Right atrium auricular region (tissue), 2 donors: ENCODE data around the gene SLIT1. TPM values are rescaled to one million over a fixed set of nuclear protein-coding genes. Genes with fewer than 3 reads are reported as not detected.

Source experiments
- DNase-seq: peaks from one replicate; pipeline ENCODE4 v3.0.0-alpha.2; 2019; ENCODE audit warnings: low spot score
- H3K27ac ChIP-seq, 2 donors: fragments of 200-600 bp; sonication (generic); 1 replicate in 1 of 2; 2 replicates in 1 of 2; pipeline ENCODE4 v1.5.1; 2016 to 2019
- H3K27me3 ChIP-seq, 2 donors: fragments of 200-600 bp; sonication (generic); one replicate each; pipeline versions ENCODE4 v1.5.1 to v1.6.0; 2017 to 2019
- H3K36me3 ChIP-seq: fragments of 200-600 bp; sonication (generic); one replicate; pipeline ENCODE4 v1.5.1; 2016
- H3K4me1 ChIP-seq, 2 donors: fragments of 200-600 bp; sonication (generic); one replicate each; pipeline versions ENCODE4 v1.5.1 to v1.6.0; 2017 to 2019
- H3K4me3 ChIP-seq, 2 donors: fragments of 200-600 bp; sonication (generic); 1 replicate in 1 of 2; 2 replicates in 1 of 2; pipeline ENCODE4 v1.5.1; 2017 to 2019; ENCODE audit warnings: mild to moderate bottlenecking in 1 of 2, moderate library complexity in 1 of 2
- H3K9me3 ChIP-seq, 2 donors: fragments of 200-600 bp; sonication (generic); one replicate each; pipeline ENCODE4 v1.5.1; 2019
- total RNA-seq, 2 donors: library from RNA; depleted of rRNA; stranded (reverse); fragments of >200 nt; gene quantifications; one replicate each; pipeline ENCODE4 v1.1.0, GENCODE V29; 2016
- TF ChIP-seq, protein P1 (sequence below), 2 donors: fragments of 200-600 bp; sonication (generic); IDR thresholded peaks; one replicate each; pipeline ENCODE4 v1.5.1; 2019; ENCODE audit warnings: antibody characterized with exemption in 2 of 2

Gene SLIT1
- total RNA-seq, 2 donors from 2014 or later: not detected

DNA sequence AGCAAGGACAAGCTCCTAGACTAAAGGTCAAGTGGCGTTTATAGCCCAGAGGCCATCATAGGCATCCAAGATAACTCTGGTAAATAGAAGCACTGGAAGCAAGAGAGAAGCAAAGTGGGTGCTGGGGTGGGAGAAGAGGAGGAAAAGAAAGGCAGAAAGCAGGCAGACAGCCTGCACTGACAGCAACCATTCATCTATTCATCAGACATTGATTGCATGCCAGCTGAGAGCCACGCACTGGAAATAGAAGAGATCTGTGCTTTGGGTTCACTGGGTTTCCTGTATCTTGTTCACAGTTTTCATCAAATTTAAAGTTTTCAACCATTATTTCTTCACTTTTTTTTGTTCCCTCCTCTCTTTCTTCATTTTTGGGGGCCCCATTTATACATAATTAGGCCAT lies 4.7 kb upstream of the SLIT1 start:
- TF ChIP-seq, protein P1, sequence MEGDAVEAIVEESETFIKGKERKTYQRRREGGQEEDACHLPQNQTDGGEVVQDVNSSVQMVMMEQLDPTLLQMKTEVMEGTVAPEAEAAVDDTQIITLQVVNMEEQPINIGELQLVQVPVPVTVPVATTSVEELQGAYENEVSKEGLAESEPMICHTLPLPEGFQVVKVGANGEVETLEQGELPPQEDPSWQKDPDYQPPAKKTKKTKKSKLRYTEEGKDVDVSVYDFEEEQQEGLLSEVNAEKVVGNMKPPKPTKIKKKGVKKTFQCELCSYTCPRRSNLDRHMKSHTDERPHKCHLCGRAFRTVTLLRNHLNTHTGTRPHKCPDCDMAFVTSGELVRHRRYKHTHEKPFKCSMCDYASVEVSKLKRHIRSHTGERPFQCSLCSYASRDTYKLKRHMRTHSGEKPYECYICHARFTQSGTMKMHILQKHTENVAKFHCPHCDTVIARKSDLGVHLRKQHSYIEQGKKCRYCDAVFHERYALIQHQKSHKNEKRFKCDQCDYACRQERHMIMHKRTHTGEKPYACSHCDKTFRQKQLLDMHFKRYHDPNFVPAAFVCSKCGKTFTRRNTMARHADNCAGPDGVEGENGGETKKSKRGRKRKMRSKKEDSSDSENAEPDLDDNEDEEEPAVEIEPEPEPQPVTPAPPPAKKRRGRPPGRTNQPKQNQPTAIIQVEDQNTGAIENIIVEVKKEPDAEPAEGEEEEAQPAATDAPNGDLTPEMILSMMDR (IDR thresholded peaks at IDR 0.05): no peak

DNA sequence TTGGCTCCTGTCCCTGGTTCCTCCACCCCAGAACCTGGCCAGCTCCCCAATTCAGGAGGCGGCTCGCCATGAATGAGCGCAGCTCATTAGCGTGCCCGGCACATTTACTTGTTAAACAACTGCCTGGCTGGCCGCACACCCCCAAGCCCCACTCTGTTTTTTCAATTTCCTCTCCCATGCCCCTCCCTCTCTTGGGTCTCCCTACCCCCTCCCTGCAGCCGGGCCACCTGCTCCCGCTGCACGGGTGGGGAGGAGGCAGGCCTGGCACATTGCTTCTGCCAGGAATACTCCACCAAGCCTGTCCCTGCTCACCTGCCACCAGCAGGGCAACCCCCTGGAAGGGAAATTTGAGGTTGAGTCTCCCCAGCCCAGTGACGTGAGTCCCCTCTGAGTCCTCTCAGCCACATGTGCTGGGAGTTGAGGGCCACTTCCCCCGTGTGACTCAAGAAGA lies 2.5 kb upstream of the SLIT1 start:
- H3K4me1 ChIP-seq: peaks cover 0 to 12% of the 10 kb centered on the region in 2 donors
- no peaks in the 10 kb centered on the region for H3K36me3 ChIP-seq
- no peak for DNase-seq
- TF ChIP-seq, protein P1 (IDR thresholded peaks at IDR 0.05): no peak
- no peaks in the 10 kb centered on the region for H3K9me3 ChIP-seq
- no peak overlapping the region for H3K4me3 ChIP-seq
- H3K27ac ChIP-seq: no peak overlapping the region
- H3K27me3 ChIP-seq: peaks cover 0 to 7% of the 10 kb centered on the region in 2 donors

More for the DNA sequence above, 4.7 kb upstream of the SLIT1 start:
- Histone ChIP-seq H3K36me3 (no peaks in the 10 kb centered on the region), H3K27ac (no peak overlapping the region), H3K4me3 (no peak overlapping the region), H3K4me1 (peaks cover 0 to 8% of the 10 kb centered on the region in 2 donors), H3K27me3 (peaks cover 0 to under 1% of the 10 kb centered on the region in 2 donors), H3K9me3 (no peaks in the 10 kb centered on the region)
- DNase-seq: no peak

DNA sequence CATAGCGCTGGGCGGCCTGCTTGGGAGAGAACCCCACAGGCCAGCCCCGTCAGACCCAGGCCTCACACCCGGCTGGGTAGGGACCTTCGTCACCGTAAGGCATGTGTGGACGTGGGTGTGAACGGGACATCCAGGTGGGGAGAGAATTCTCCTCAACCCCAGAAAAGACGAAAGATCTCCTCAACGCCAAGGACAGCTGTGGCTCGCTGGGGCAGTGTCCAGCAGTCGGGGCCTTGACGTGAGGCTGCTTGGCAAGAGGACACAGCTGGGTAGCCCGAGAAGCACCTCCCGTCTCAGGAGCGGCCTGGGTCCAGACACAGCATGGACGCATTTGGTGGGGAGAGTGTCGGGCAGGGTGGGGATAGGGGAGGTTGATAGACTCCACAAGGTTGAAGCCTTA lies 1.2 kb upstream of the SLIT1 start:
- peaks cover 0 to 7% of the 10 kb centered on the region in 2 donors for H3K27me3 ChIP-seq
- no peak overlapping the region for H3K4me3 ChIP-seq
- H3K27ac ChIP-seq: no peak overlapping the region
- DNase-seq: no peak
- TF ChIP-seq, protein P1 (IDR thresholded peaks at IDR 0.05): no peak
- peaks cover 0 to 12% of the 10 kb centered on the region in 2 donors for H3K4me1 ChIP-seq
- no peaks in the 10 kb centered on the region for H3K36me3 ChIP-seq
- no peaks in the 10 kb centered on the region for H3K9me3 ChIP-seq

DNA sequence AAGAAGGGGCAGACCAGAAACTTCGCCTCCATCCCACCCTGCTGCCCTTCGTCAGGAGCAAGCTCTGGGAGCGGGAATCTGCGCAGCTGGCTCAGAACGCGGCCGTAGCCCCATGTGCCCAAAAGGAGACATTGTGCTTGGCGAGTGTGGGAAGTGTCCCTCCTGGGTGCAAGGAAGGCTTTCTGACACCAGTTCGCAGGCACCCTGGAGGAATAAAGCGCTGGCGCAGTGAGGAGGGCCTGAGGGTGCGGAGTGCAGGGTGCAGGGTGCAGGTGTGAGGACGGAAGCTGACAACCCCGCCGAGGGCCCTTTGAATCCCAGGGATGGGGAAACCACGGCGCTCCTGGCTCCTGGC lies 811 bp downstream of the SLIT1 start:
- Histone ChIP-seq H3K27me3 (peaks cover 0 to 7% of the 10 kb centered on the region in 2 donors), H3K27ac (no peak overlapping the region), H3K9me3 (no peaks in the 10 kb centered on the region), H3K4me1 (peaks cover 0 to 12% of the 10 kb centered on the region in 2 donors), H3K4me3 (no peak overlapping the region), H3K36me3 (no peaks in the 10 kb centered on the region)
- TF ChIP-seq, protein P1 (IDR thresholded peaks at IDR 0.05): no peak
- no peak for DNase-seq

DNA sequence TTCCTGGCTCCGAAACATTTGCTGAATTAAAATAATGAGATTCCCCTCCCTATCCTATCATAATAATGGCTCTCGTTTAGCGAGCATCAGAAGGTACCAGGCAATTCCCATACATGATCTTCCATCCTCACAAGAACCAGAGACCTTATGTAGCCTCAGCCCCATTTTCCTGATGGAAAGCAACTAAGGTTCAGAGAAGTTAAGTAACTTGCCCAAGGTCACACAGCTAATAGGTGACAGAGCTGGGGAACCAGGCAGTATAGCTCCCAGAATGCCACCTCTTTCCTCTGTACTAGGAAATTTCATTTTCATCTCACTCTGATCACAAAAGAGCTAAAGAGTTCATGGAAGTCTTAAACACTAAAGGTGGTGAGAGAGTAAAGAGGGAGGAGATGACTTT lies 2.4 kb downstream of the SLIT1 start:
- Histone ChIP-seq H3K4me1 (peaks cover 0 to 12% of the 10 kb centered on the region in 2 donors), H3K4me3 (no peak overlapping the region), H3K27ac (no peak overlapping the region), H3K27me3 (peaks cover 0 to 7% of the 10 kb centered on the region in 2 donors), H3K9me3 (no peaks in the 10 kb centered on the region), H3K36me3 (no peaks in the 10 kb centered on the region)
- TF ChIP-seq, protein P1 (IDR thresholded peaks at IDR 0.05): no peak
- DNase-seq: no peak
